ENCODE measurements around the gene GALNT18.

DNA sequence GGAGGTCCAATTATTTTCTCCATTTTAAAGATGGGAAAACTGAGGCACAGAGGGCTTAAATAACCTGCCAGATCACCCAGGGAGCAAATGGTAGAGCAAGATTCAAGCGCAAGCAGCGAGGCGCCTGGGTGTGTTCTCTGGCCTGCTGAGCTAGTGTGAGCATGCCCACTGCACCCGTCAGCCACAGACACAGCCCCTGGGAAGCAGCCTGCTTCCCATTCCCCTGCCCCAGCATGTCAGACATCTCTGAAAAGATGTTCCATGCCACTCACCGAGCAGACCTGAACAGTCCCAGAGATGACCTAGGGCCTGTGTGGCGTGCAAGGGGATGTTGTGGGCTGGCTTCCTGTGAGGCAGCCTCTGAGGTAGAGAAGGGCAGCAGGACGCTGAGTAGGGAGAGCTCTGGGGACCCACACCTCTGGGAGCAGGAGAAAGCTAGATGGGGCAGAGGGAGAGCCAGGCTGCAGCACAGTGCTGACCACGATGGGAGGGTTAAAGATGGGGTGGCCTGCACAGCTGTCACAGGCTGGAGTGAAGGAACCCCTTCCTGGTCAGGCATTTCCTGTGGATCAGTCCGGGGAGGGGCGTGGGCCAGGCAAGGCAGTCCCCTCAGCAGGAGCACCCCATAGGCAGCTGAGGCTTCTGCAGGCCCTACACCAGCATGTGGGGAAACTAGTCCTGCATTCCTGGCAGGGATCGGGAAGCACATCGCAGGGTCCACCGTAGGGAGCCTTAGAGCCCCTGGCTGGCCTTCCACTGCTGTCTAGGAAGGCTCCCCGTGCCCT, 101.4 kb downstream of the GALNT18 start:
- TF ChIP-seq, protein P1, sequence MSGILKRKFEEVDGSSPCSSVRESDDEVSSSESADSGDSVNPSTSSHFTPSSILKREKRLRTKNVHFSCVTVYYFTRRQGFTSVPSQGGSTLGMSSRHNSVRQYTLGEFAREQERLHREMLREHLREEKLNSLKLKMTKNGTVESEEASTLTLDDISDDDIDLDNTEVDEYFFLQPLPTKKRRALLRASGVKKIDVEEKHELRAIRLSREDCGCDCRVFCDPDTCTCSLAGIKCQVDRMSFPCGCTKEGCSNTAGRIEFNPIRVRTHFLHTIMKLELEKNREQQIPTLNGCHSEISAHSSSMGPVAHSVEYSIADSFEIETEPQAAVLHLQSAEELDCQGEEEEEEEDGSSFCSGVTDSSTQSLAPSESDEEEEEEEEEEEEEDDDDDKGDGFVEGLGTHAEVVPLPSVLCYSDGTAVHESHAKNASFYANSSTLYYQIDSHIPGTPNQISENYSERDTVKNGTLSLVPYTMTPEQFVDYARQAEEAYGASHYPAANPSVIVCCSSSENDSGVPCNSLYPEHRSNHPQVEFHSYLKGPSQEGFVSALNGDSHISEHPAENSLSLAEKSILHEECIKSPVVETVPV (CRISPR knock-in tag; IDR thresholded peaks at IDR 0.05): no peak
- TF ChIP-seq ISL1 (CRISPR knock-in tag; IDR thresholded peaks at IDR 0.05): no peak
- no peak for TF ChIP-seq GLIS3 (CRISPR knock-in tag; IDR thresholded peaks at IDR 0.05)
- no peak for TF ChIP-seq ZNF70 (CRISPR knock-in tag; IDR thresholded peaks at IDR 0.05)
- TF ChIP-seq RARB (CRISPR knock-in tag; IDR thresholded peaks at IDR 0.05): no peak

Data from SK-N-SH treated with all-trans-retinoic acid at 6 μM for 48 hours (cell line).